GM19324 (cell line): ENCODE results near the gene RAPGEFL1.
"Not testable (repeated sequence)": the region's sequence is repeated elsewhere in the genome, so short reads cannot be mapped to it uniquely, and the experiment has no call there.

Experiments used
- ATAC-seq: cut with Tn5 transposase; IDR thresholded peaks from one replicate; pipeline ENCODE4 v1.9.1; 2021; ENCODE audit warnings: mild to moderate bottlenecking, moderate library complexity; ENCODE audit not compliant: unreplicated experiment, low FRiP score

The RAPGEFL1 gene

DNA sequence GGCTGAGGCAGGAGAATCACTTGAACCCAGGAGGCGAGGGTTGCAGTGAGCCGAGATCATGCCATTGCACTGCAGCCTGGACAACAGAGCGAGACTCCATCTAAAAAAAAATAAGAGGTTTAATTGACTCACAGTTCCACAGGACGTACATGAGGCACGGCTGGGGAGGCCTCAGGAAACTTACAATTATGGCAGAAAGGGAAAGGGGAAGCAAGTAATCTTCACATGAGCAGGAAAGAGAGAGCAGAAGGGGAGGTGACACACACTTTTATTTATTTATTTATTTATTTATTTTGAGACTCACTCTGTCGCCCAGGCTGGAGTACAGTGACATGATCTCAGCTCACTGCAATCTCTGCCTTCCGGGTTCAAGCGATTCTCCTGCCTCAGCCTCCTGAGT lies 28.9 kb downstream of the RAPGEFL1 start:
- not testable (repeated sequence) for ATAC-seq

- ATAC-seq: no peak
Observed at GRCh38 chr17:40209404-40210093, 32.3 kb downstream of the RAPGEFL1 start.

DNA sequence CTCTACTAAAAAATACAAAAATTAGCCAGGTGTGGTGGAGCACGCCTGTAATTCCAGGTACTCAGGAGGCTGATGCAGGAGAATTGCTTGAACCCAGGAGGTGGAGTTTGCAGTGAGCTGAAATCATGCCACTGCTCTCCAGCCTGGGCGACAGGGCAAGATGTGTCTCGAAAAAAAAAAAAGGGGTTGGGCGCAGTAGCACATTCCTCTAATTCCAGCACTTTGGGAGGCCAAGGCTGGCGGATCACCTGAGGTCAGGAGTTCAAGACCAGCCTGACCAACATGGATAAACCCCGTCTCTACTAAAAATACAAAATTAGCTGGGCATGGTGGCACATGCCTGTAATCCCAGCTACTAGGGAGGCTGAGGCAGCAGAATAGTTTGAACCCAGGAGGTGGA lies 36.6 kb downstream of the RAPGEFL1 start:
- not testable (repeated sequence) for ATAC-seq

GRCh38 chr17:40218006-40218739 lies 40.9 kb downstream of the RAPGEFL1 start:
- ATAC-seq: no peak

GRCh38 chr17:40218740-40219593 lies 41.7 kb downstream of the RAPGEFL1 start, which contains the start of gene WIPF2:
Gene WIPF2 (plus strand): TSS chr17:40219304. CDS start chr17:40256460, 37,156 bp downstream.
- peak; percentile 96 for ATAC-seq

DNA sequence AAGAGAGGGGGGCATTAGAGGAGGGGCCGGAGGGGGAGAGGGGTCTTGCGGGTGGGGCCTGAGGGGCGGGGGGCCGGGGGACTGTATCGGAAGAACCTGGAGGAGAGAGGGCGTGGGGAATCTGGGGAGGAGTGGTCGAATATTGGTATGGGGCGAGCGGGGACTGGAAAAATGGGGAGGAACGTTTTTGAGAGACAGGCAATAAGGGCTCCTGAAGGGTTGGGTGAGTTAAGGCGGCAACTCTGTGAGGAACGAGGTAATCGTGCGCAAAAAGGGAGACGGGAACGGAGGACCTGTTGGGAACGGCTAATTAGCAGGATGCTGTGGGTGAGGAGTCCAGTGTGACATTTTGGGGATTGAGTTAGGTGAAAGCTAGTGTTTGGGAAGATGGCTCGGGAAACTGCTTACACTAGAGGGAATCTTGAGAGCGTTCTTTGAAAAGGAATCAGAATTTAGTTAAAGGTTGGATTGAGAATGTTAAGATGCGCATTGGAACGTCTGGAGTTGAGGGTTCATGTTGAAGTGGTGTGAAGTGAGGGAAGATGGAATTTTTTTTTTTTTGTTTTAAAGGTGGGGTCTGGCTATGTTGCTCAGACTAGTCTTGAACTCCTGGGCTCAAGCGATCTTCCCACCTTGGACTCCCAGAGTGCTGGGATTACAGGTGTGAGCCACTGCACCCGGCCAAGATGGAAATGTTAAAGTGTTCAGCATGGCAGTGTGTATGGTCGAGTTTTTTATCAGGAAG lies 42.5 kb downstream of the RAPGEFL1 start:
- no peak for ATAC-seq

GRCh38 chr17:40224718-40225550 lies 47.7 kb downstream of the RAPGEFL1 start:
- no peak for ATAC-seq

- ATAC-seq: not testable (repeated sequence)
Observed at GRCh38 chr17:40229146-40229545, 51.9 kb downstream of the RAPGEFL1 start.

DNA sequence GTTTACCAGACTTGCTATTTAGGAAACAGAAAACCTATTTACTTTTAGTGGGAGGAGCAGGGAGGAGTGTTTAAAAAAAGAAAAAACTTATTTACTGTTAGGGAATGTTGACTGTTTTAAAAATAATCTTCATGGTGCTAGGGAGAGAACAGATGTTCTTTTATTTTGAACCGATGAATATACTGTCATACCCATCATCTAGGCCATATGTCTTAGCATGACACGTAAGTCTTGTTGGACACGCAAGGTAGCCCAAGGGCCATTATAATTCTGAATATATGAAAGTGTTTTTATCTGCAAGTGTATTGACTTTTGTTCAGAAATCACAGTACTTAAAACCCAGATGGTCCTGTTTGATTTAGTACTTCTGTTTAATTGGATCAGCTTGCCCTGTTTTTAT lies 53.4 kb downstream of the RAPGEFL1 start:
- no peak for ATAC-seq

DNA sequence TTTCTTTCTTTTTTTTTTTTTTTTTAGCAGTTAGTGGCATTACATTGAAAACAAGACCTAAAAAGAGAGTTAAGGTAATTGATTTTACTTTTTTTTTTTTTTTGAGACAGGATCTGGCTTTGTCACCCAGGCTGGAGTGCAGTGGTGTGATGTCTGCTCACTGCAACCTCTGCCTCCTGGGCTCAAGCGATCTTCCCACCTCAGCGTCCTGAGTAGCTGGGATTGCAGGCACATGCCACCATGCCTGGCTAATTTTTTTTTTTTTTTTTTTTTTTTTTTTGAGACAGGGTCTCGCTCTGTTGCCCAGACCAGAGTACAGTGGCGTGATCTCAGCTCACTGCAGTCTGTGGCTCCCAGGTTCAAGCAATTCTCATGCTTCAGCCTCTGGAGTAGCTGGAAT lies 54.7 kb downstream of the RAPGEFL1 start:
- not testable (repeated sequence) for ATAC-seq

GRCh38 chr17:40241252-40241834 lies 64.1 kb downstream of the RAPGEFL1 start:
- ATAC-seq: no peak

DNA sequence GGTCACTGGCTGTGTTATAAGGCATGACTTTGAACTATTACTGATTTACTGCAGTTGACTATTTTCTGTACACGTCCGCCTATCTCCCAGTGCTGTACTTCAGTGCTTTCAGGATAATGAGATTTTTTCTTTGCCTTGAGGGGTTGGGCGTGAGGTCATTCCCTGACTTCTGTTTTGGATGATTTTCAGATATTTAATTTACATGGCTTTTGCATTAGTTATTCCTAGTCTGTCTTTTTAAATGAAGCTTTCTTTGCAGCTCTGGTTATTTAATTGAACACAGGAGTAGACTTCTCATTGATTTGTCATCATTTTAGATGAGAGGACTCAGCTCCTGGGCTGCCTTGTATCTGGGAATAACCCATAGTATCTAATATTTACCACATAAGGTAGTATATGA lies 65.5 kb downstream of the RAPGEFL1 start:
- no peak for ATAC-seq

- no peak for ATAC-seq
Observed at GRCh38 chr17:40243761-40244160, 66.5 kb downstream of the RAPGEFL1 start.

GRCh38 chr17:40244255-40244654 lies 67.0 kb downstream of the RAPGEFL1 start:
- no peak for ATAC-seq
